Bronchial epithelial cell (primary cell): ENCODE results near the gene HOXB5. TPM values are rescaled to one million over a fixed set of nuclear protein-coding genes. Genes with fewer than 3 reads are reported as not detected.

Experiments
- DNase-seq: peaks from one replicate; pipeline ENCODE4 v3.0.0-alpha.2; 2010; ENCODE audit warnings: low read depth
- FAIRE-seq: peaks from 2 replicates; lab custom pipeline; 2011; peaks lifted over from hg19 to GRCh38; lab: Jason Lieb, UNC
- H3K27me3 ChIP-seq: 2 replicates; pipeline ENCODE4 v1.5.1; 2011; ENCODE audit warnings: low read length; ENCODE audit not compliant: control insufficient read depth, insufficient read depth
- H3K36me3 ChIP-seq: 2 replicates; pipeline ENCODE4 v1.5.1; 2011; ENCODE audit warnings: low read length; ENCODE audit not compliant: control insufficient read depth, insufficient read depth
- H3K4me3 ChIP-seq: 2 replicates; pipeline ENCODE4 v1.5.1; 2011; ENCODE audit warnings: mild to moderate bottlenecking, low read depth, low read length, control low read depth
- CTCF ChIP-seq: IDR thresholded peaks from 2 replicates; pipeline ENCODE4 v1.5.1; 2011; ENCODE audit warnings: mild to moderate bottlenecking, moderate library complexity, low read length, control low read depth, inconsistent platforms; ENCODE audit not compliant: insufficient read depth, severe bottlenecking
- total RNA-seq: library from RNA; depleted of rRNA; stranded (reverse); fragments of >200 nt; gene quantifications from 2 replicates; pipeline ENCODE4 v1.2.1, GENCODE V29; 2014

Gene HOXB5
- total RNA-seq, 1 donor from 2014 or later = not detected

- no peak for TF ChIP-seq CTCF
- Histone ChIP-seq H3K36me3 (no peaks in the 10 kb centered on the region), H3K27me3 (peaks cover 88% of the 10 kb centered on the region), H3K4me3 (no peak overlapping the region)
- FAIRE-seq (no peak), DNase-seq (no peak)
Measured at GRCh38 chr17:48634493-48635208, 41.1 kb upstream of the HOXB5 start.

- Histone ChIP-seq H3K4me3 (no peak overlapping the region), H3K36me3 (no peaks in the 10 kb centered on the region), H3K27me3 (peaks cover 92% of the 10 kb centered on the region)
- no peak for TF ChIP-seq CTCF
- no peak for DNase-seq
- FAIRE-seq = no peak
Measured at GRCh38 chr17:48633266-48633677, 39.7 kb upstream of the HOXB5 start.

- Histone ChIP-seq H3K4me3 (no peak overlapping the region), H3K36me3 (no peaks in the 10 kb centered on the region), H3K27me3 (peaks cover 93% of the 10 kb centered on the region)
- DNase-seq (no peak), FAIRE-seq (no peak)
- TF ChIP-seq CTCF = no peak
Measured at GRCh38 chr17:48632579-48633265, 39.1 kb upstream of the HOXB5 start.

- TF ChIP-seq CTCF = no peak
- FAIRE-seq (no peak), DNase-seq (no peak)
- no peaks in the 10 kb centered on the region for H3K36me3 ChIP-seq
- no peak overlapping the region for H3K4me3 ChIP-seq
- peaks cover 92% of the 10 kb centered on the region for H3K27me3 ChIP-seq
Measured at GRCh38 chr17:48631693-48632578, 38.4 kb upstream of the HOXB5 start.

GRCh38 chr17:48630925-48631692, 37.5 kb upstream of the HOXB5 start:
- DNase-seq (no peak), FAIRE-seq (no peak)
- TF ChIP-seq CTCF = no peak
- H3K4me3 ChIP-seq = no peak overlapping the region
- H3K27me3 ChIP-seq = peaks cover 91% of the 10 kb centered on the region
- H3K36me3 ChIP-seq = no peaks in the 10 kb centered on the region
